K562 (cell line): ENCODE measurements around the gene MVD. TPM values are rescaled to one million over a fixed set of nuclear protein-coding genes. Genes with fewer than 3 reads are reported as not detected.

Experiments
- CTBP1 ChIP-seq: fragments of 450-650 bp; IDR thresholded peaks from 2 replicates; pipeline ENCODE4 v1.6.1; 2016; ENCODE audit warnings: borderline replicate concordance
- ELF1 ChIP-seq: fragments of 200-800 bp; sonication (Bioruptor generic); IDR thresholded peaks from 2 replicates; pipeline ENCODE4 v1.6.1; 2016; ENCODE audit warnings: missing genetic modification characterization, missing compliant biosample characterization
- ELK1 ChIP-seq: sonication (generic); formaldehyde crosslinking; IDR thresholded peaks from 2 replicates; pipeline ENCODE4 v1.8.1; 2022; ENCODE audit warnings: missing genetic modification reagents
- EP300 ChIP-seq: IDR thresholded peaks from 2 replicates; pipeline ENCODE4 v1.6.1; 2012; ENCODE audit warnings: low read length, improper control_type of control experiment
- IRF9 ChIP-seq: fragments of 450-650 bp; IDR thresholded peaks from 2 replicates; pipeline ENCODE4 v1.6.1; 2016; ENCODE audit warnings: missing biosample characterization, missing genetic modification characterization
- MAZ ChIP-seq, 2 experiments: fragments of 450-650 bp in 1 of 2; sonication (generic) in 1 of 2; formaldehyde crosslinking; IDR thresholded peaks in 1 of 2; conservative IDR thresholded peaks in 1 of 2; 2 replicates each; pipeline versions ENCODE4 v1.4.0 to v1.5.0; 2020; ENCODE audit warnings: mild to moderate bottlenecking in 1 of 2, missing genetic modification reagents in 1 of 2
- MBD2 ChIP-seq: sonication (generic); IDR thresholded peaks from 2 replicates; pipeline ENCODE4 v1.6.1; 2016; ENCODE audit warnings: low read depth, borderline replicate concordance
- MEF2D ChIP-seq: conservative IDR thresholded peaks from 2 replicates; pipeline ENCODE4 v1.6.1; 2016; ENCODE audit warnings: low read depth, missing genetic modification characterization, missing compliant biosample characterization
- RAD21 ChIP-seq, 2 experiments: fragments of 250-450 bp in 1 of 2; fragments of 450-650 bp in 1 of 2; sonication (Bioruptor Pico) in 1 of 2; formaldehyde crosslinking in 1 of 2; IDR thresholded peaks in 1 of 2; conservative IDR thresholded peaks in 1 of 2; 2 replicates each; pipeline versions ENCODE4 v1.4.0 to v1.8.0; 2020 to 2022; ENCODE audit warnings: mild to moderate bottlenecking in 2 of 2, moderate library complexity in 1 of 2
- SMARCA5 ChIP-seq: fragments of 450-650 bp; IDR thresholded peaks from 2 replicates; pipeline ENCODE4 v1.6.1; 2016
- SRF ChIP-seq, 2 experiments: fragments of 250-450, 450-650 bp in 1 of 2; sonication (Bioruptor Pico) in 1 of 2; sonication (generic) in 1 of 2; formaldehyde crosslinking; IDR thresholded peaks; 2 replicates each; pipeline versions ENCODE4 v1.5.0 to v1.5.1; 2020 to 2022; ENCODE audit warnings: mild to moderate bottlenecking in 1 of 2, missing genetic modification reagents in 1 of 2
- STAT5A ChIP-seq: IDR thresholded peaks from 2 replicates; pipeline ENCODE4 v1.6.1; 2012; ENCODE audit warnings: low read length, inconsistent platforms, borderline replicate concordance
- TRIM28 ChIP-seq: fragments of 450-650 bp; IDR thresholded peaks from 2 replicates; pipeline ENCODE4 v1.6.1; 2017
- XRCC4 ChIP-seq: IDR thresholded peaks from one replicate; pipeline ENCODE4 v1.6.1; 2011; ENCODE audit not compliant: insufficient read depth, insufficient read length; ENCODE audit errors: extremely low read depth
- ZBTB17 ChIP-seq: fragments of 450-650 bp; formaldehyde crosslinking; IDR thresholded peaks from 2 replicates; pipeline ENCODE4 v1.4.0; 2020; ENCODE audit warnings: mild to moderate bottlenecking
- polyA plus RNA-seq, 8 experiments: library from polyadenylated mRNA; depleted of rRNA in 4 of 8; stranded (reverse) in 5 of 8; unstranded in 3 of 8; fragments of >200 nt; fragmentation: Nextera tagmentation in 2 of 8; fragmentation: Illumina TruSeq in 1 of 8; extraction: Ambion mirVana in 2 of 8; extraction: Trizol in 1 of 8; gene quantifications; 2 replicates each; pipeline versions ENCODE4 v1.2.1 to v1.2.3, GENCODE V29; 2011 to 2014; ENCODE audit warnings: inconsistent platforms in 1 of 8, missing spikeins in 1 of 8
- total RNA-seq, 7 experiments: library from RNA; depleted of rRNA in 6 of 7; stranded (reverse); fragments of >200 nt in 6 of 7; fragmentation: Illumina TruSeq in 2 of 7; extraction: Trizol in 2 of 7; gene quantifications; 2 replicates each; pipeline versions ENCODE4 v1.2.1 to v1.2.3, GENCODE V29; 2011 to 2021; ENCODE audit warnings: low replicate concordance in 1 of 7
- TF ChIP-seq, protein P1 (sequence below): fragments of 450-650 bp; IDR thresholded peaks from 2 replicates; pipeline ENCODE4 v1.7.0; 2016; ENCODE audit warnings: borderline replicate concordance
- TF ChIP-seq, protein P2 (sequence below): fragments of 200-400 bp; formaldehyde crosslinking; IDR thresholded peaks from 2 replicates; pipeline ENCODE4 v1.6.1; 2017; ENCODE audit warnings: mild to moderate bottlenecking, low read depth, low read length, moderate library complexity
- TF ChIP-seq, protein P3 (sequence below): fragments of 450-650 bp; IDR thresholded peaks from 2 replicates; pipeline ENCODE4 v1.6.1; 2017; ENCODE audit warnings: mild to moderate bottlenecking, moderate library complexity

MVD gene
- total and polyA plus RNA-seq, 9 of the 15 experiments (the other 6 are each of a cell fraction or from before 2014, with no cell fraction given): 12.2 to 141 (median 45.3) TPM

- TF ChIP-seq, protein P1, sequence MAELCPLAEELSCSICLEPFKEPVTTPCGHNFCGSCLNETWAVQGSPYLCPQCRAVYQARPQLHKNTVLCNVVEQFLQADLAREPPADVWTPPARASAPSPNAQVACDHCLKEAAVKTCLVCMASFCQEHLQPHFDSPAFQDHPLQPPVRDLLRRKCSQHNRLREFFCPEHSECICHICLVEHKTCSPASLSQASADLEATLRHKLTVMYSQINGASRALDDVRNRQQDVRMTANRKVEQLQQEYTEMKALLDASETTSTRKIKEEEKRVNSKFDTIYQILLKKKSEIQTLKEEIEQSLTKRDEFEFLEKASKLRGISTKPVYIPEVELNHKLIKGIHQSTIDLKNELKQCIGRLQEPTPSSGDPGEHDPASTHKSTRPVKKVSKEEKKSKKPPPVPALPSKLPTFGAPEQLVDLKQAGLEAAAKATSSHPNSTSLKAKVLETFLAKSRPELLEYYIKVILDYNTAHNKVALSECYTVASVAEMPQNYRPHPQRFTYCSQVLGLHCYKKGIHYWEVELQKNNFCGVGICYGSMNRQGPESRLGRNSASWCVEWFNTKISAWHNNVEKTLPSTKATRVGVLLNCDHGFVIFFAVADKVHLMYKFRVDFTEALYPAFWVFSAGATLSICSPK: no peak
- TF ChIP-seq SMARCA5 (no peak), MBD2 (no peak; the same call in 1 of the 2 replicates), CTBP1 (peak; percentile 93), ELF1 (tag) (no peak), MAZ (CRISPR knock-in tag; conservative IDR thresholded peaks at IDR 0.05 in 1 of 2, IDR thresholded peaks at IDR 0.05 in 1 of 2) (peak in 1 of 2 experiments; percentile 13; a peak in 2 of 4 replicates), IRF9 (no peak), TRIM28 (no peak), EP300 (no peak), MEF2D (tag) (no peak), ELK1 (no peak), RAD21 (CRISPR knock-in tag; conservative IDR thresholded peaks at IDR 0.05 in 1 of 2, IDR thresholded peaks at IDR 0.05 in 1 of 2) (no peak), STAT5A (no peak), ZBTB17 (CRISPR knock-in tag) (no peak), XRCC4 (no peak), SRF (CRISPR knock-in tag; IDR thresholded peaks at IDR 0.05) (no peak)
- TF ChIP-seq, protein P2, sequence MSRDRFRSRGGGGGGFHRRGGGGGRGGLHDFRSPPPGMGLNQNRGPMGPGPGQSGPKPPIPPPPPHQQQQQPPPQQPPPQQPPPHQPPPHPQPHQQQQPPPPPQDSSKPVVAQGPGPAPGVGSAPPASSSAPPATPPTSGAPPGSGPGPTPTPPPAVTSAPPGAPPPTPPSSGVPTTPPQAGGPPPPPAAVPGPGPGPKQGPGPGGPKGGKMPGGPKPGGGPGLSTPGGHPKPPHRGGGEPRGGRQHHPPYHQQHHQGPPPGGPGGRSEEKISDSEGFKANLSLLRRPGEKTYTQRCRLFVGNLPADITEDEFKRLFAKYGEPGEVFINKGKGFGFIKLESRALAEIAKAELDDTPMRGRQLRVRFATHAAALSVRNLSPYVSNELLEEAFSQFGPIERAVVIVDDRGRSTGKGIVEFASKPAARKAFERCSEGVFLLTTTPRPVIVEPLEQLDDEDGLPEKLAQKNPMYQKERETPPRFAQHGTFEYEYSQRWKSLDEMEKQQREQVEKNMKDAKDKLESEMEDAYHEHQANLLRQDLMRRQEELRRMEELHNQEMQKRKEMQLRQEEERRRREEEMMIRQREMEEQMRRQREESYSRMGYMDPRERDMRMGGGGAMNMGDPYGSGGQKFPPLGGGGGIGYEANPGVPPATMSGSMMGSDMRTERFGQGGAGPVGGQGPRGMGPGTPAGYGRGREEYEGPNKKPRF: no peak
- TF ChIP-seq, protein P3, sequence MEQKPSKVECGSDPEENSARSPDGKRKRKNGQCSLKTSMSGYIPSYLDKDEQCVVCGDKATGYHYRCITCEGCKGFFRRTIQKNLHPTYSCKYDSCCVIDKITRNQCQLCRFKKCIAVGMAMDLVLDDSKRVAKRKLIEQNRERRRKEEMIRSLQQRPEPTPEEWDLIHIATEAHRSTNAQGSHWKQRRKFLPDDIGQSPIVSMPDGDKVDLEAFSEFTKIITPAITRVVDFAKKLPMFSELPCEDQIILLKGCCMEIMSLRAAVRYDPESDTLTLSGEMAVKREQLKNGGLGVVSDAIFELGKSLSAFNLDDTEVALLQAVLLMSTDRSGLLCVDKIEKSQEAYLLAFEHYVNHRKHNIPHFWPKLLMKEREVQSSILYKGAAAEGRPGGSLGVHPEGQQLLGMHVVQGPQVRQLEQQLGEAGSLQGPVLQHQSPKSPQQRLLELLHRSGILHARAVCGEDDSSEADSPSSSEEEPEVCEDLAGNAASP: no peak
These were observed 23.8 kb upstream of the MVD start, which contains the start of gene SNAI3 (continued) for GRCh38 chr16:88686439-88687253.
